Activated CD4-positive, alpha-beta T cell treated with anti-CD3 and anti-CD28 coated beads for 1 hour (primary cell): ENCODE results near the gene SUSD6.
A peak's percentile ranks its signal among the peaks of the same experiment; 100 is the strongest.

Experiments used
- DNase-seq: peaks from one replicate; pipeline ENCODE4 v3.0.0-alpha.2; 2020

Gene SUSD6

DNA sequence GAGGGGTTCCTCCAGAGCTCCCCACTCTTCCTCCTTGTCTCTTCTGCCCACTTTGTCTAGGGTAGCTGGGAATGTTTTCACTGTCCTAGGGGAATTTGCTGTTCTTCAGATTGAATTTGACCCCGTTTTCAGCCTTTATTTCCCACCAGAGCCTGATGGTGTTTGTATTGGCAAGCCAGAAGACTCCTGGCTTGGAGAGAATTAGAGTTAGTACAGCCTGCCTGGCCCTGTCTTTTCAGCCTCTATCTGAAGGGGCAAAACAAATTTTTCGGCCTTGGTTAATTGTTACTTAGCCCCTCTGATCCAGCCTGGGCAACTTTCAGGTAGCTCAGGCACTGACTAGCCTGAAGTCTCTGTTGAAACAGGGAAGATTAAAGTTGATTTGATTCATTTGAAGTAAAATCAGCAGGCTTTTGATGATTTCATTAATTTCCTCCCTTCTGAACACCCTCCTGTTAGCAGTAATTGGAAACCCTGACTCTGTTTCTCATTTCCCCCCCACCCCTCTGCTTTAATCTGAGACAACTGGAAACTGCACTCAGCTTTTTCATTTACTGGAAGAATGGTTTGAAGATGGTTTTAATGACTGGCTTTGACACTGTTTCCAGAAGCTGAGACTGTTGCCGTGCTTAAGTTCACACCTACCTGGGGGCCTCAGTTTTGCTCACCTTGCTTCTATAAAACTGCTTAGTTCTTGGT lies 63.3 kb downstream of the SUSD6 start:
- DNase-seq: no peak

DNA sequence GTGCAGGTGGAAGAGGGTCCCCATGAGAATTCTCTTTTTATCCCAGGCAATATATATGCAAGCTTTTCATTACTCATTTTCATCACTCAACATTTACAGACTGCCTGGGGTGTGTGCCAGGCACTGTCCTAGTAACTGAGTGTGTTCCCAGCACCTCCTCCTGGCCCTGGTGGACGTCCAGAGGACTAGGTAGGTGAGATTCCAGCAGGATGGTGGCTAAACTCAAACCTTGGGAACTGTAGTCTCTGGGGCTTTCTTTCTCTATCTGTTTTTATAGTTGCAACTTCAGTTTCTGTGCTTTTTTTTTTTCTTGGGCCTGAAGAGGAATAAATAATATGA lies 63.8 kb downstream of the SUSD6 start:
- no peak for DNase-seq

DNA sequence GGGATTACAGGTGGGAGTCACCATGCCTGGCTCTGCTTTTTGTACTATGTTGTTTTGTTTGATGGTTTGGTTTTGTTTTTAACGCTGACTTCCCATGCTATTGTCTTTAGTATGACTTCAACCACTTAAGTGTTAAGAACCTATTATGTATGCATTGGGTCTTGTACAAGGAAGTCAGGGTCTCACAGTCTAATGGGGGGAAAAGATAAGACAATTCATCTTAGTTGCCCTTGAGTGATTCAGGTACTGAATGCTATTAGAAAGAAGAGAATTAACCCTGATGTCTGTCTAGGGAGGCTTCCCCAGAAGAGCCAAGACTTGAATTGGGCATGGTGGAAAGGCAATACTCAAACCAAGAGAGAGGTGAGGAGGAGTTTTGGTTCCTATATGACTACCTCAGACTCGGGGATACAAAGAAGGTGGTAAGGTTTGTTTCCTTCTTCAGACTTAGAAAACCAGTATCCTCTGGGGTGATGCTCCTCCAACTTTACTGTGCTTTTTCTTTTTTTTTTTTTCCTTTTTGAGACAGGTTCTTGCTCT lies 64.6 kb downstream of the SUSD6 start:
- no peak for DNase-seq

DNA sequence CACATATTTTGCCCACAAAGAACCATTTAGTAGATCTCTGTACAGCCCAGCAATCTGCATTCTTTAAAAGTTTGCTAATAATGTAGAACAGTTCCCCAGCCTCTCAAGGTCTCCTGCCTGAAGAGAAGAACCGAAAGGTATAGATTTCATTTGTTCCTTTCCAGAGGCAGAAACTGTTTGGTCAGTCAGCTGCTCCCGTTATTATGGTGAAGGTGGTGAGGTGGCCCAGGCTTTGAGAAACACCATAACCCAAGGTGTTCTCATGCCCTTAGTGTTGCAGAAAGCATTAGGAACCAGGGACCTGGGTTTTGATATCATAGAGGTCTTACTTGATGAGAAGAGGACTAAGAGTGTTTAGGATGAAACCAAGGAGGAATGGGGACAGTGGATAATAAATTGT lies 65.3 kb downstream of the SUSD6 start:
- DNase-seq: no peak

- DNase-seq: no peak
Observed at GRCh38 chr14:69680297-69680696, 68.9 kb downstream of the SUSD6 start.

DNA sequence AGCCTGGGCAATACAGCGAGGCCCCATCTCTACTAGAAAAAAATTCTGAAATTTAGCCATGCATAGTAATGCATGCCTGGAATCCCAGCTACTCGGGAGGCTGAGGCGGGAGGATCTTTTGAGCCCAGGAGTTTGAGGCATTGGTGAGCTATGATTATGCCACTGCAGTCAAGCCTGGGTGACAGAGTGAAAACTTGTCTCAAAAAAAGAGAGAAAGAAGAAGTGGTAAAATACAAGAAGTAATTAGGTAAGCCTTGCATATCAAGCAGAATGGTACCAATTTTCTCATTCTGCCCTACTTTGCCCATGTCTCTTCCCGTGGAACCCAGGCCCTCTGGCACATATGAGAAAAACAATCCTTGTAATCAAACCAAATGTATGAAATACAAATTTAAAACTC lies 70.7 kb downstream of the SUSD6 start:
- DNase-seq: no peak

- no peak for DNase-seq
Observed at GRCh38 chr14:69682621-69683263, 71.3 kb downstream of the SUSD6 start.

DNA sequence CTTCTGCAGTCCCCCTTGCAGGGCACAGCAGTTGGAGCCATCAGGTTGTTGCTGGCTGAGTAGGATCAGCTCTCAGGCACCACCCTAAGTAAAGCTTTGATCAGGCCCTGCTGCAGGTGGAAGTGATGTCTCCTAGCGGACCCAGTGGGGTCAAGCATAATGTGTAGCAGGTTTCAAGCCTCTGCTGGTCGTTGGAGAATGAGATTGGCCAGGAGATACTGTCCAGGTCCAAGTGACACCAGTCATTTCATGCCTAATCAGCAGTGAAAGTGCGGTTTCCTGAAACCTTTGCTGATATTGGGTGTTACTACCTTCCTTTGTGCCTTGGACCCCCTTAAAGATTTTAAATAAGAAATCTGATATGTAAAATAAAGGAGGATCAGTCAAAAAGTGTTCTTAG lies 72.6 kb downstream of the SUSD6 start:
- no peak for DNase-seq

DNA sequence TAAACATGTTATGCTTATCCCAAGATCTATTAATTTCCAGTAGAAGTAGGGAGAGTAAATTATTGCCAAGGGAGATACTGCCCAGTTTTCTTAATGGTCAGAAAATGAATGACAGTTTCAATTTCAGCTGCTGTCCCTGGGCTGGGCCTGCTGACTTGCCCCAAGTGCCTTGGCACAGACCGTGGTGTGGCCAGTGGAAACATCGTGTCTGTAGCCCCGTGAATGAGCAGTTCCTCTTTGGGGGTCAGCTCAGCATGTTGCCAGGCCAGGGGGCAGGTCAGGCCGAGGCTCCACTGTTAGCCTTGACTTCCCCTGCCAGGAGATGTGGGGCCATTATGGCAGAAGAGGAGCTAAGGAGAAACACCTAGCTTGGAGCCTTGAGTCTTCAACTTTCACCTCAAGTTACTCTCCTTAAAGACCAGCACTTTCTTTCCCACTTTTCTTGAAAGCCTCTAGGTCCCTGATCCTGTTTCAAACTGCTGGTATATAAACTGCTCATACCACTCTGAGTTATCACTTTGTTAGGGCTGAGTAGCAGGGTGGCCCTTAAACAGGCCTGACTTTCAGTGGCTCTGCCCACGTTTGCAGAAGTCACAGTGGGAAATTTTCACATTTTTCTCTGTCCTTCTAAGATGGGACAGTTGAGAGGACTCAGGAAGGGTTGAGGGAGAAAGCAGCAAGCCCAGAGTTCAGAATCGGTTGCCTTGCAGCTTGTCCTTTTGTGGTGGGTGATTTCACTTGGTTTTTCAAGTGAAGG lies 73.2 kb downstream of the SUSD6 start:
- no peak for DNase-seq

DNA sequence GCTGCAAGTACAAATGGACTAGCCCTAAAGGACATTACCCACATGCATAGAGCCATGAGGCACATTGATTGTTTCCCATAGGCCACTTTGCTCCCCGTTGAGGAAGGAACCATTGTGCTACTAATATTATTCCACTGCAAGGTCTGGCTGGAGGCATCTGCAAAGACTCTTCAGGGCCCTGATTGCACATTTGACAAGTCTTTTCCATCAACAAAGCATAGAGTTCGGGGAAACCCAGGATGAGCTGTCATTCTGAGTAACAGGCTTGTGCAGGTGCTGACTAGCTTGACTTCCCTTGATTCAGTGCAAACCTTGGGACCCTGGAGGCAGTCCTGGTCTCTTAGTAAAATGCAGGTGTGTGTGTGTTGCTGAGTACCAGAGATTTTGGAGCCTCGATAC lies 73.8 kb downstream of the SUSD6 start:
- DNase-seq: peak; percentile 36

DNA sequence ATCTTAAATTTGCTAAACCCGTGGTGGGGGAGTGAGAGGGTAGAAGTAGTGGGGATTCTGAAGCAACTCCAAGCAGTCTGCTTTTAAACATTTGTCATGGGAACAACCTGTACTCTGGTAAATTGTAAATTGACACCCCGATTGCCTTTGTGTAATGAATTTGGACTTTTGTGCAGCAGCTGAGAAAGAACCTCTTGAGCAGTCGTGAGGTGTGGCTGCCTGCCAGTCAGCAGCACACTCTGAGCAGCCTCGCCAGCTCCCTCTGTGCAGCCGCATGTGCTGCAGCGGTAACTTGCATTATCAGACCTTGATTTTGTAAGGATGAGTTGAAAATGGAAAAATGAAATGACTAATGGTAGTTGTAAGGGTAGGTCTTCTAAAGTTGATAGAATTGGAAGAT lies 74.3 kb downstream of the SUSD6 start:
- DNase-seq: no peak

DNA sequence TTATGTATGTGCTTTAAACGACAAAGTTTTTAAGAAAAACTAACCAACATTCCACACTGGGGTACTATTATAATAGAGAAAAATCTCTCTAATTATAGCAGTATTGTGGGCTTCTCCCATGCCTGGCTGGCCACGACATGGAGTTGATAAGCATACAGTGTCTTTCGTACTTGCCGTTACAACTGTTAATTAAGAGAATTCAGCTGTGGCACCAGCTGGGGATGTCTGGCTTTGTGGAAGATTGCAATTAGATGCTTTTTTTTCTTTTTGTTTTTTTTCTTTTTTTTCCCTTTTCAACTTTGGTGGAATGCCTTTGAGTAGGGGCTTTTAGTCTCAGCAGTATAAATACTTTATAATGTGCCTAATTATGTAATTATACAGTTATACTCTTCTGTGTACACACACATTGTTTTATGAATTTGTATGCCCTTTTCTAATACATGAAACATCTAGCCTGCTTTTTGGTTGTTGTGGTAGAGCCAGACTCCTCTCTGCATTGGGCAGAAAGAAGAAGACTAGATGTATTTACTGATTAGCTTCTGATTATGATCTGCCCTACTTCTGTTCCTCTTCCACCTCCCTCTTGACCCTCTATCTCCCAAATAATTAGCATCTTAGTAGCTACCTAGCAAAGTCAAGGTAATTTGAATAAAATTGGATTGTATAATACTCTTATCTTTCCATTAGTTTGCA lies 76.4 kb downstream of the SUSD6 start:
- no peak for DNase-seq

- no peak for DNase-seq
Observed at GRCh38 chr14:69688299-69688649, 76.9 kb downstream of the SUSD6 start.

- no peak for DNase-seq
Observed at GRCh38 chr14:69690042-69690441, 78.6 kb downstream of the SUSD6 start.

GRCh38 chr14:69692594-69692993 lies 81.2 kb downstream of the SUSD6 start:
- no peak for DNase-seq

- DNase-seq: no peak
Observed at GRCh38 chr14:69693145-69693544, 81.7 kb downstream of the SUSD6 start.

GRCh38 chr14:69693801-69694729 lies 82.7 kb downstream of the SUSD6 start:
- DNase-seq: no peak

DNA sequence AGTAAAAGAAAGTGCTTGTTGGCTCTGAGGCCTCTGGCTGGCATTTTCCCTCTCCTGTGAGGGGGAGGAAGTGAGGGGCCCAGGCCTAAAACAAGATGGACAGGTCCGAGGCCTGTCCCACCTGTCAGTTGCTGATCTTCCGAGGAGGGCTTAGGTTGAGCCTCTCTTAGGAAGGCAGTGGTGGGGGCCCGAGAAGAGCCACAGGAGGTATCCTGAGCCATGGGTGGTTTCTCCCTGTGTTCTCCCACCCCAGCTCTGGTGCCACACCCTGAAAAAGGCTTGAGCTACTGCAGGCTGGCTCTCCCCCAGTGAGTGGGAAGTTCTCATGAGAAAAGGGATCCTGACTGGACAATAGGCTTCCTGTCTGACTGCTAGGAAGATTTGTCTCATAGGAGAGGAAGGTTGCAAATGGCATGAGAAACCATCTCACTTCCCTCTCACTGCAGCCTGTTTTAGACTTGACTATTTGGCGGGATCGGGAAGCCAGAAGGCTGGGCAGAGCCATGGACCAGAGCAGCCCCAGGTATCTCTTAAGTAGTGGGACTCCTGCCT lies 83.4 kb downstream of the SUSD6 start:
- no peak for DNase-seq

DNA sequence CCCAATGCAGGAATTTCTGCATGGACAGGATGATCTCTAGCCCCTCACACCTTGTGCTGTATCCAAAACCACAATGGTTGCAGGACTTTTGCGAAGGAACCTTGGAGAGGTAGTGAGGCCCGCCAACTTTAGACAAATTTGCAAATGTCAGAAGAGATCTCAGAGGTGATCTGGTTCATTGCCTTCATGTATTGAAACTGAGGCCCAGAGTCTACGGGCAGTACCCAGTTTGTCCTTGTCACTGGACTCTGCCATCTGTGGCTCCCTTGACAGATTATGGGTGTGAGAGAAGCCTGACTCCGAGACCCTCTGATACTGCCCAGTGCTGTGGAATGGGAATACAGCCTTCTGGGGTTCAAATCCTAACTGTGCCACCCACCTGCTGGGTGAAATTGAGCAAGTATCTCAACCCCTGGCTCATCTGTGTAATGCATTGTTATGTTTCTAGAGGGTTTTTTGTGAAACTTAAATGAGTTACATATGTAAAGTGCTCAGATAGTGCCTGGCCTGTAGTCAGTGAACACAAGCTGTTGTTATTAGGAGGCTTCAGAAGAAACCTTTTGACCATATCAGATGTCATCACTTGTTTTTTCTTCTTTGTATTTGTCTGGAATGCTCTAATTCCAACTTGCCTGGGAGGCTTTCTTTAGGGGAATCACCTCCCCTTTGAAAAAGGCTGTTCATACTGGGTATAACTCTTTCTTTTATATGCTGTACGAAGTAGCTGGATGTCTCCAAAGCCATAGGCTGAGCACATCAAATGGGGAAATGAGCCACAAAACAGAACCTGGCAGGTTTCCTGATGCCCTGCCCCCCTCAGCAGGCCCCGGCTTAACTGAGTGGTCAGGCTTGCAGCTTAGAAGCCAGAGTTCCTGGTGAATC lies 84.2 kb downstream of the SUSD6 start:
- no peak for DNase-seq

DNA sequence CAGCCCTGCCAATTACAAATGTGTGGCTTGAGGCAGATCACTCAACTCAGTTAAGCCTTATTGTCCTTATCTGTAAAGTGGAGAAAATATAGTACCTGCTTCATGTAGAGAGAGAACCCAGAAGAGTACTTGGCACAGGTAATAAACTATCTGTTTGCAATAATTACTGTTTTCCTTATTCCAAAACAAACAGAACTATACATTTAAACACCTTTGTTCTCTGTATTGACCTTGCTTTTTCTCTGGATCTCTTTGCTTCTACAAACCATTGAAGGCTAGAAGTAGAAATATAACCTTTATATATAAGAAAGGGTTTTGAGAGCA lies 84.8 kb downstream of the SUSD6 start:
- DNase-seq: no peak
